ENCODE results near the gene RGL4.

- no peak for TF ChIP-seq EZH2 (IDR thresholded peaks at IDR 0.05; ENCODE audit: borderline replicate concordance, low read length)
- no peak for TF ChIP-seq CTCF (conservative IDR thresholded peaks at IDR 0.05 in 1 of 2, IDR thresholded peaks at IDR 0.05 in 1 of 2; ENCODE audit: extremely low read depth in 1 of 2, insufficient read depth in 1 of 2, low read depth in 1 of 2, low read length in 2 of 2)
These were observed 26.3 kb downstream of the RGL4 start for GRCh38 chr22:23716811-23717801.

Data from mammary epithelial cell (primary cell).